ENCODE measurements around the gene SMOC2. TPM values are rescaled to one million over a fixed set of nuclear protein-coding genes. Genes with fewer than 3 reads are reported as not detected.

SMOC2 gene
- total RNA-seq, 2 donors from 2014 or later = 17.8 to 167 TPM

- Histone ChIP-seq H3K9me3 (no peaks in the 10 kb centered on the region), H3K4me3 (no peak overlapping the region), H3K4me1 (replicated peaks) (no peaks in the 10 kb centered on the region), H3K27ac (no peak overlapping the region), H3K27me3 (replicated peaks; ENCODE audit: insufficient read depth) (no peaks in the 10 kb centered on the region), H3K36me3 (no peaks in the 10 kb centered on the region)
- TF ChIP-seq, protein P1, sequence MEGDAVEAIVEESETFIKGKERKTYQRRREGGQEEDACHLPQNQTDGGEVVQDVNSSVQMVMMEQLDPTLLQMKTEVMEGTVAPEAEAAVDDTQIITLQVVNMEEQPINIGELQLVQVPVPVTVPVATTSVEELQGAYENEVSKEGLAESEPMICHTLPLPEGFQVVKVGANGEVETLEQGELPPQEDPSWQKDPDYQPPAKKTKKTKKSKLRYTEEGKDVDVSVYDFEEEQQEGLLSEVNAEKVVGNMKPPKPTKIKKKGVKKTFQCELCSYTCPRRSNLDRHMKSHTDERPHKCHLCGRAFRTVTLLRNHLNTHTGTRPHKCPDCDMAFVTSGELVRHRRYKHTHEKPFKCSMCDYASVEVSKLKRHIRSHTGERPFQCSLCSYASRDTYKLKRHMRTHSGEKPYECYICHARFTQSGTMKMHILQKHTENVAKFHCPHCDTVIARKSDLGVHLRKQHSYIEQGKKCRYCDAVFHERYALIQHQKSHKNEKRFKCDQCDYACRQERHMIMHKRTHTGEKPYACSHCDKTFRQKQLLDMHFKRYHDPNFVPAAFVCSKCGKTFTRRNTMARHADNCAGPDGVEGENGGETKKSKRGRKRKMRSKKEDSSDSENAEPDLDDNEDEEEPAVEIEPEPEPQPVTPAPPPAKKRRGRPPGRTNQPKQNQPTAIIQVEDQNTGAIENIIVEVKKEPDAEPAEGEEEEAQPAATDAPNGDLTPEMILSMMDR (IDR thresholded peaks at IDR 0.05) = no peak
- TF ChIP-seq POLR2A (IDR thresholded peaks at IDR 0.05) (no peak), POLR2AphosphoS5 (IDR thresholded peaks at IDR 0.05) (no peak)
- intact Hi-C loops (cut with DNase I) = no loop called here
- 87% methylated on average over 16 of the region's 16 CpGs for WGBS
- DNase-seq (ENCODE audit: low spot score) = no peak
Measured at GRCh38 chr6:168495636-168496035, 54.7 kb downstream of the SMOC2 start.

GRCh38 chr6:168496139-168496996, 55.4 kb downstream of the SMOC2 start:
- no peaks in the 10 kb centered on the region for H3K27me3 ChIP-seq (replicated peaks; ENCODE audit: insufficient read depth)
- H3K27ac ChIP-seq = no peak overlapping the region
- H3K9me3 ChIP-seq = no peaks in the 10 kb centered on the region
- H3K4me1 ChIP-seq (replicated peaks) = no peaks in the 10 kb centered on the region
- intact Hi-C loops (cut with DNase I) = no loop called here
- TF ChIP-seq POLR2A (IDR thresholded peaks at IDR 0.05) (no peak), POLR2AphosphoS5 (IDR thresholded peaks at IDR 0.05) (no peak)
- TF ChIP-seq, protein P1 (IDR thresholded peaks at IDR 0.05) = no peak
- no peaks in the 10 kb centered on the region for H3K36me3 ChIP-seq
- H3K4me3 ChIP-seq = no peak overlapping the region
- DNase-seq (ENCODE audit: low spot score) = no peak
- WGBS = 74% methylated on average over 24 of the region's 24 CpGs

GRCh38 chr6:168496997-168497331, 56.0 kb downstream of the SMOC2 start:
- H3K9me3 ChIP-seq = no peaks in the 10 kb centered on the region
- H3K27ac ChIP-seq = no peak overlapping the region
- no peaks in the 10 kb centered on the region for H3K4me1 ChIP-seq (replicated peaks)
- WGBS = 76% methylated on average over 8 of the region's 10 CpGs
- no peak for DNase-seq (ENCODE audit: low spot score)
- H3K4me3 ChIP-seq = no peak overlapping the region
- no peaks in the 10 kb centered on the region for H3K27me3 ChIP-seq (replicated peaks; ENCODE audit: insufficient read depth)
- TF ChIP-seq, protein P1 (IDR thresholded peaks at IDR 0.05) = no peak
- TF ChIP-seq POLR2AphosphoS5 (IDR thresholded peaks at IDR 0.05) (no peak), POLR2A (IDR thresholded peaks at IDR 0.05) (no peak)
- no peaks in the 10 kb centered on the region for H3K36me3 ChIP-seq
- intact Hi-C loops (cut with DNase I) = no loop called here

DNA sequence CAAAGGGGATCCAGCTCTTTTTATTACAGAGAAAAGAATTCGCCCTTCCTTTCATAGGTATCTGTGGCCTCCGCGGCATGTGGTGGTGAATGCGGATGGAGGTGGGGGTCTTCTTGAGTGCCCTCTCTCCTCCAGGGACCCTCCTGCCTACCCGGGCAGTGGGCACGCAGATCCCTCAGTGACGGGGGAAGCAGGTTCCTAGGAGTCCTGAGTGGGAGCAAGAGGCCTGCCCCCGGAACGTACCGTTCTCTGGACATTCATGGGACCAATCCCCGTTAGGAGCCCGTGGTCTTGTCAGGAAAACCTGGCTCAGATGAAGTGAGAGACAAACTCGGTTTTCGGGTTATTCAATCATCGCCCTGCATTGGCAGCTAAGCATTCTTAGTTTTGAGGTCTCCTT, 56.4 kb downstream of the SMOC2 start:
- H3K9me3 ChIP-seq = no peaks in the 10 kb centered on the region
- H3K27me3 ChIP-seq (replicated peaks; ENCODE audit: insufficient read depth) = no peaks in the 10 kb centered on the region
- intact Hi-C loops (cut with DNase I) = no loop called here
- H3K27ac ChIP-seq = no peak overlapping the region
- no peak overlapping the region for H3K4me3 ChIP-seq
- no peak for DNase-seq (ENCODE audit: low spot score)
- no peaks in the 10 kb centered on the region for H3K36me3 ChIP-seq
- TF ChIP-seq POLR2AphosphoS5 (IDR thresholded peaks at IDR 0.05) (no peak), POLR2A (IDR thresholded peaks at IDR 0.05) (no peak)
- TF ChIP-seq, protein P1 (IDR thresholded peaks at IDR 0.05) = no peak
- no peaks in the 10 kb centered on the region for H3K4me1 ChIP-seq (replicated peaks)
- 91% methylated on average over 15 of the region's 15 CpGs for WGBS

Measured in prostate gland (tissue), 2 donors.